AML-193 (cell line): ENCODE data around the gene ZNF57.
"Not testable (repeated sequence)": the region's sequence is repeated elsewhere in the genome, so short reads cannot be mapped to it uniquely, and the experiment has no call there.

Experiments used
- DNase-seq, 2 experiments: peaks; one replicate each; lab custom pipeline; 2025; lab: John Stamatoyannopoulos, UW

The ZNF57 gene

GRCh38 chr19:2896694-2897093 lies 4.0 kb upstream of the ZNF57 start:
- DNase-seq, result no peak

DNA sequence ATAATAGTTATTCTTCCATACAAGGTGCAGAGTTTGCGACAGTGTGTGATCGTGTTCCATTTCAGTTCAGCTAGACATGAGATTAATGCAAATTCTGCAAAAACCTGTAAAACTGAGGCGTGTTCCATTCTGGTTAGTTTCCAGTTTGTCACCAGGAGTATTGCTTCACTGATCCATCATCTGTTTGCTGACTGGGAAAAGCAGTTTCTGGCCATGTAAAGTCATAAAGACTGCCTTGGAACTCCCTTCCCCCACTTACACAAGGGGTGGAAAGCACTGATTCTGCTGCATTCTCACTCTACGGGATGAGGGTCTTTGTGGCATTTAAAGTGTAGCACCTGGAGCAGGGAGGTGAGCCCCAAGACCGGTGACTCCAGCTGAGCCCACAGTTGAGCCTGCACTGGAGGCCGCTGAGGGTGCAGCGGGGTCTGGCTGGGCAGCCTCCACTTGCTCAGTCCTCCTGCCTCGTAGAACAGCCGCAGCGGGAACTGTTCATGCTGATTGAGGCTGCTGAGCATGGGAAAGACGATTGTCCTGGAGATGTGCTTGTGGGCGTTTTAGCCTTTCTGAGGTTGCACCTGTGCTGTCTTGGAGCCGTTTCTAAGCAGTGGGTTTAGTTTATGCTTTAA lies 2.0 kb downstream of the ZNF57 start:
- no peak for DNase-seq

DNA sequence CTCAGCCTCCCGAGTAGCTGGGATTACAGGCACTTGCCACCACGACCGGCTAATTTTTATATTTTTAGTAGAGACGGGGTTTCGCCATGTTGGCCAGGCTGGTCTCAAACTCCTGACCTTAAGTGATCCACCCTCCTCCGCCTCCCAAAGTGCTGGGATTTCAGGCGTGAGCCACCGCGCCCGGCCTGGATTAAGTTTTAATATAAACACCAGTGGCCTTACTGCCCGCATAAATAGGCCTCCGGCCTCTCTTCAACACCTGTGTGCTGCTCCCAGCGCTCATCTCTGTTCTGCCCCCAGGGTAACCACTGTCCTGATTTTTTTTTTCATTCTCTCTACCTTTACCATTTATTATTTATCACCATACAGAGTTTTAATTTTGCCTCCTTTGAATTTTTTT lies 2.6 kb downstream of the ZNF57 start:
- not testable (repeated sequence) for DNase-seq

GRCh38 chr19:2905918-2906519 lies 5.3 kb downstream of the ZNF57 start:
- DNase-seq, result no peak

GRCh38 chr19:2906631-2907195 lies 6.0 kb downstream of the ZNF57 start:
- DNase-seq, result no peak

GRCh38 chr19:2912306-2912705 lies 11.6 kb downstream of the ZNF57 start:
- DNase-seq, result no peak

DNA sequence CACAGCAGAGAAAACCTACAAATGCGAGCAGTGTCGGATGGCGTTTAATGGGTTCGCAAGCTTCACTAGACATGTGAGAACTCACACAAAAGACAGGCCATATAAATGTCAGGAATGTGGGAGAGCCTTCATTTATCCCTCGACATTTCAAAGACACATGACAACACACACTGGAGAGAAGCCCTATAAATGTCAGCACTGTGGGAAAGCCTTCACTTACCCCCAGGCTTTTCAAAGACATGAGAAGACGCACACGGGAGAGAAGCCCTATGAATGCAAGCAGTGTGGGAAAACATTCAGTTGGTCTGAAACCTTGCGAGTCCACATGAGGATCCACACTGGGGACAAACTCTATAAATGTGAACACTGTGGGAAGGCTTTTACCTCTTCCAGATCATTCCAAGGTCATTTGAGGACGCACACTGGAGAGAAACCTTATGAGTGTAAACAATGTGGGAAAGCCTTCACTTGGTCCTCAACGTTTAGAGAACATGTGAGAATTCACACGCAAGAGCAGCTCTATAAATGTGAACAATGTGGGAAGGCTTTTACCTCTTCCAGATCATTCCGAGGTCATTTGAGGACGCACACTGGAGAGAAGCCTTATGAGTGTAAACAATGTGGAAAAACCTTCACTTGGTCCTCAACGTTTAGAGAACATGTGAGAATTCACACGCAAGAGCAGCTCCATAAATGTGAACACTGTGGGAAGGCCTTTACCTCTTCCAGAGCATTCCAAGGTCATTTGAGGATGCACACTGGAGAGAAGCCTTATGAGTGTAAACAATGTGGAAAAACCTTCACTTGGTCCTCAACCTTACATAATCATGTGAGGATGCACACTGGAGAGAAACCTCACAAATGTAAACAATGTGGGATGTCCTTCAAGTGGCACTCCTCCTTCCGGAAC lies 16.8 kb downstream of the ZNF57 start:
- DNase-seq, result no peak

- no peak for DNase-seq
Measured at GRCh38 chr19:2922987-2923386, 22.3 kb downstream of the ZNF57 start.

- no peak for DNase-seq
Measured at GRCh38 chr19:2923510-2923909, 22.8 kb downstream of the ZNF57 start.

GRCh38 chr19:2926341-2927031 lies 25.8 kb downstream of the ZNF57 start:
- no peak for DNase-seq

- no peak for DNase-seq
Measured at GRCh38 chr19:2927032-2927430, 26.3 kb downstream of the ZNF57 start.

DNA sequence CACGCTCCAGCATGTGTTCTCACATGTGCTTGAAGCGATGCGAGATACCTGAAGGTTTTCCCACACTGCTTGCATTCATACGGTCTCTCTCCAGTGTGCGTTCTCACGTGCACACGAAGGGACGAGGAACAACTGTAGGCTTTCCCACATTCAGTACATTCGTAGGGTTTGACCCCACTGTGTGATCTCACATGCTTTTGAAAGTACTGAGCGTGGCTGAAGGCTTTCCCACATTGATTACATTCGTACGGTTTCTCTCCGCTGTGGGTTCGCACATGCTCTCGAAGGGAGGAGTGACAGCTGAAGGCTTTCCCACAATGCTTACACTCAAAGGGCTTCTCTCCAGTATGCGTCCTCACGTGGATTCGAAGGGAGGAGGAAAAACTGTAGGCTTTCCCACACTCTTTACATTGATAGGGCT lies 32.8 kb downstream of the ZNF57 start:
- no peak for DNase-seq

GRCh38 chr19:2935863-2936262 lies 35.1 kb downstream of the ZNF57 start:
- DNase-seq, result not testable (repeated sequence)

DNA sequence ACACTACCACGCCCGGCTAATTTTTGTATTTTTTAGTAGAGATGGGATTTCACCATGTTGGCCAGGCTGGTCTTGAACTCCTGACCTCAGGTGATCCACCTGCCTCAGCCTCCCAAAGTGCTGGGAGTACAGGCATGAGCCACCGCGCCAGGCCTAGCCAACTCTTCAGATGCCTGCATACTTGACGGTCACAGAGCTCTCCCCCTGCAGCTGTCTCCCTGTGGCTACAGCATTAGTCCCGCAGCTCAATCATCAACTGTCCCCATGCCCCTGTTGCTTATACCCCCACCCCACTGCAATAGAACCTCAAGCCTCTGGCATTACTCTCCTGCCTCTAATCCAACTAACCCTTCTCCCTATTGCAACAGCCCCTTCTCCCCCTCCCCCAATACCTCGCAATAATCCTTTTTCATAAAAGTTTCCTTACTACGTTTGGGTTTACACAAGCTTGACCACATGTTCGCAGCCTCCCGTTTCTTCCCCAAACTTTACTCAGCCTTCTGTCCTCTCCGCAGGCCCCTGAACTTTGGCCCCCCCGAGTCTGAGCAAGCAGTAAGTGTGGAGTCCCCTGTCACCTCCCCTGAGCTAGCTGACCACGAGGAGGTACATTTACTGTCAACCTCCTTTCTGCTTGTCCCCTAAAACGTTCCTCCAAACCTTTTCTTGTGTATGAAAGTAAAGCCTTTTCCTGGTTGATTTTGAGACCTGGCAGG lies 42.4 kb downstream of the ZNF57 start:
- DNase-seq, result no peak

GRCh38 chr19:2944403-2944774 lies 43.7 kb downstream of the ZNF57 start:
- no peak for DNase-seq

DNA sequence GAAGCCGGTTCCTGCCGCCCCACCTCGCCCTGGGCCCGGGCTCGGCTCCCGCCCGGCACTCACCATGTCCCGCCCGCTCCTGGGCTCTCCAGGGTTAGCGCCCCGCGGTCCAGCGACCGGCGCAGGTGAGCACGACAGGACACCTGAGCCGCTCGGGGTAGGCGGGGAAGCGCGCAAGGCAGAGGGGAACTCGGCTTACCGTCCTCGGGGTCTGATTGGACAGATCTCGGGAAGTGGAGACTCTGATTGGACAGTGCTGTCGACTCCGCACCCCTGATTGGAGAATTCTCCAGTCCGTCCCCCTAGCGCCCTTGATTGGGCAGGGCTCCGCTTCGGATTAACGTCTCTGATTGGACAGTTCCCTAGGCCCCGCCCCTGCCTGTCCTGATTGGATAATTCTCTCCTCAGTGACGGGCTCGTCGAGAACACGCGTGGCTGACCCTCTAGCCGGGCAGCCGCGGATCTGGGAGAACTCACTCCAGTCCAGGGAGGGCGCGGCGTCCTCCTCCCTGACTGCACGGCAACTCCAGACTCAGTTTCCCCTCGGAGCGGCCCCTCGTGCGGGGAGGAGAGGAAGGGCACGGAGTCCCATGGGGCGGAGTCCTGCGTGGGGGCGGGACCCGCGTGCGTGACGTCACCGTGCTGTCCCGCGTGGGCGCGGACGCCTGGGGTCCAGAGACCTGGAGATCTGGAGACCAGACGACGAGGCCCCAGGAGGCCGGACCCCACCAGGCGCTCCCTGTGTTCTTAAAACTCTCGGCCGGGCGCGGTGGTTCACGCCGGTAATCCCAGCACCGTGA lies 44.2 kb downstream of the ZNF57 start, which contains the start of gene ZNF77:
ZNF77 (minus strand) TSS at position 197 of the 800 bp plus-strand sequence; CDS start at position 66, 131 bp downstream.
- DNase-seq, result peak; percentile 90 to 96

GRCh38 chr19:2945575-2946184 lies 45.0 kb downstream of the ZNF57 start:
- DNase-seq, result no peak

DNA sequence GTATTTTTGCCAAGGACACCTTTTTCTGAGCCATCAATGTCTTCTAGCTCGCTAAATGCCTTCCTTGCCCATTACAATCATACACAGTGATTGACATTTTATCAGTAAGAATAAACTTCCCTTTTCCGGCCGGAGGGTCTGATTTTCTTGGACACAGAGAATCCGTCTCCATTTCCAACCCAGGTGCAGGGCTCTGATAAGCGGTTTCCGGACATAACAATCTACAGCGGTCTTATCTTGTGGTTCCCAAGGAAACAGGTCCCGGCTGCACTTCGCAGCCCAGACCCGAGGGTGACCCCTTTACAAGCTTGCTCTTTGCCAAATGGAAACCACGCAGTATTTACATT lies 49.2 kb downstream of the ZNF57 start:
- DNase-seq, result peak in 1 of 2 experiments; percentile 38

DNA sequence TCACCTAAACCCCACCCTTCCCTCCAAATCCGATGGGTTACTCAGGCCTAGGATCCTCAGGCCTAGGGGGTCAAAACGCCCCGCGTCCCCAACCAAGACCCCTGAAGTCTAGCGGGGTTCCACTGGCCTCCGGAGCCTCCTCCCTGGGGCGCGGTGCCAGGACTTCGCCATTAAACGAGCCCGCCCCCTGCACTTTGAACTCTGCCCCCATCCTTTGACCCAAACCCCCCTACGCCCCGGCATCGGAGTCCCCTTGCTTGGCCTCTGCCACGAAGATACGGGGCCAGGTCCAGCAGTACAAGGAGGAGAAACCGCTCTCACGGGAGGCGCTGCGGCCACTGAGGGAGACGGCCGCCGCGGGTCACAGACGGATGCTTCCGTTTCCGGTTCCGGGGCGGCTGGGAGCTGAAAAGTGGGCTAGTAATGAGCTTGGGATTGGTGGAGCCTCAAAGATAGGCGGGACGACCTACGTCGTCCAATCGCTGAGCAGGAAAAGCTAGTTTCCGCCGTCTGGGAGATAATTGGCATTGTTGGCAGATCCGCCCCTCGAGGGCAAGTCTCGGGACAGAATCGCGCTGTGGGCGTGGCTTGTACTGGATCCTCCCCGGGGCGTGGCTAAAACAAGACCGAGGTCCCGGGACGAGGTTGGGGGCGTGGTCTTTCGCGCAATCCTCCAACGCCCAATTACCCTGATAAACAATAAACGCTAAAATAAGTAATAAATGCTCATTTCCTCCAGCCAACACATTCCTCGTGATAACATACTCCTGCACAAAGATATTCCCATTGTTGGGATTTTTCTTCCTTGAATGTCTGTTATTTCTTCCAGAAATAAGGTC lies 49.8 kb downstream of the ZNF57 start:
- peak; percentile 98 to 99 for DNase-seq
